Stimulated activated CD8-positive, alpha-beta memory T cell treated with anti-CD3 and anti-CD28 coated beads, Interleukin-4, amount 100 ng/mL, for 4 hours (primary cell): Measurements from ENCODE around the gene HEXIM2.

Experiments
- DNase-seq, 2 donors: peaks; one replicate each; pipeline ENCODE4 v3.0.0-alpha.2; 2020; ENCODE audit warnings: low read depth in 2 of 2, low spot score in 1 of 2

Gene HEXIM2

DNA sequence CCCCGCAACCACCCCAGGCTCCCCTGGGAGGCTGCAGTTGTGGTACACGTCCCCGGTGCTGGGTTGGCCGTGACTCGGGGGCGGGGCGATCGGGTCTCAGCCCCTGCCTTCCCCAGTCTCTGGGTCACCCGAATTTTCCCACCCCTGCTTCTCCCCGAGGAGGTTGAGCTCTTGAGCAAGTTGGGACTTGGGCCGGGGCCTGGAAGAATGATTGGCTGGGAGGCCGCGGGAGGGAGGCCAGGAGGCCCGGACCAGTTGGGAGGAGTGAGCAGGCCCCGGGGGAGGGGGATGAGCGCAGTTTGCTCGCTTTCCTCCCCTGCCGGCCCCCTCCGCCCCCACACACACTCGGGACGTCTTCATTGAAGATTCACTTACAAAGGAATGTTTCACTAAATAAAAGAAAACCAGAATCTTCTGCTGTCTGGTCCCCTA, 17.9 kb upstream of the HEXIM2 start:
- DNase-seq: no peak

DNA sequence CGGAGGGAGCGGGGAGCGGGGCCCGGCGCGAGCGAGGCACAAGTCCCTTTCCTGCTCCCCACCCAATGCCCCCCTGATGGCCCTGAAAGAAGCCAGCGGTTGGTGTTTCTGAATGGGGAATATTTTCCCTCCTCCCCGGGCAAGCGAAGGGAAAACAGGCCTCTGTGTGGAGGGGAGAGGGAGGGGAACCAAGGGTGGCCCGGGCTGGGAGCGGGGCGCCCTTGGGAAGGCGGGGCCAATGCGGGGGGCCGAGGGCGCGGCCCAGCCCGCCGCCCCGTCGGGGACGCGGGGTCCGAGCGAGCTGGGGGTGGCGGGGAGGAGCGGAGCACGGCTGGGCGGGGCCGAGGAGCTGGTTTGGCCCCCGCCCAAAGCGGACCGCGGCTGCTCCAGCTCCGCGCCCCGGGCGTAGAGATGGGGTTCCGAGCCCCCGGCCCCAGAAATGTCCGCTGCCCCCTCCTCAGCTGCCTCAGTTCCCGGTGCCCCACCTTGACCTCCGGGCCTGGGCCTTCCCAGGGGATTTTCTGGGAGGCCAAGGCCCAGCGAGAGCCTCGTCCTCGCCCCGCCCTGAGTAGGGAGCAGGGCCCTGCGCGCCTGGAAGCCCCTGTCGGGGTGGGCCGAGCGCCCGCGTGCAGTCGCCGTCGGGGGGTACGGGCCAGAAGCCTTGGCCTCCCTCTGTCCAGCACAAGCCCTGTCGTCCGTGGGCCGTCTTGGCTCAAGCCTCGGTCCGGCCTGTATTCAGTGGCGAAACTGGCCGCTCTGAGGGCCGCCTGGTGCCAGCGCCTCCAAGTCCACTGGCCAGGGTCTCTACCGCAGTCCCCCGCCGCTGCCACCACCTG, 17.3 kb upstream of the HEXIM2 start:
- DNase-seq: no peak

GRCh38 chr17:45145035-45145389, 16.7 kb upstream of the HEXIM2 start:
- no peak for DNase-seq

DNA sequence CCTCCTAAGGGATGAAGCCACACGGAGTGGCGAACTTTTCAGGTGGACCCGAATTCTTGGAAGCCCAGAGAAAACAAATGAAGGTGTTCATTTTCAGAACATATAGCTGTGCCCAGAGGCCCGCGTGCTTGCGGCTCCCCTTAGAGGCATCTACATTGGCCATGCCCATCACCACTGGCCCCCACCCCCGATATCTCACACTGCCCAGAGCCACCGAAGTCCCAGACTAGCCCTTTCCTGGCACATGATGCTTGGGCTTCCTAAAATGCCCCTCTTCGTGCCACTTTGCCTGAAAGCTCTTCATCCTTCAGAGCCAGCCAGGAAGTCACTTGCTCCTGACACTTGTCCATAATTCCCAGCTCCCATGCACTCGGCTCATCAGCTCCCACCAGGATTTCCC, 15.5 kb upstream of the HEXIM2 start:
- DNase-seq: no peak

- DNase-seq: no peak
Observed at GRCh38 chr17:45146592-45146889, 15.1 kb upstream of the HEXIM2 start.

DNA sequence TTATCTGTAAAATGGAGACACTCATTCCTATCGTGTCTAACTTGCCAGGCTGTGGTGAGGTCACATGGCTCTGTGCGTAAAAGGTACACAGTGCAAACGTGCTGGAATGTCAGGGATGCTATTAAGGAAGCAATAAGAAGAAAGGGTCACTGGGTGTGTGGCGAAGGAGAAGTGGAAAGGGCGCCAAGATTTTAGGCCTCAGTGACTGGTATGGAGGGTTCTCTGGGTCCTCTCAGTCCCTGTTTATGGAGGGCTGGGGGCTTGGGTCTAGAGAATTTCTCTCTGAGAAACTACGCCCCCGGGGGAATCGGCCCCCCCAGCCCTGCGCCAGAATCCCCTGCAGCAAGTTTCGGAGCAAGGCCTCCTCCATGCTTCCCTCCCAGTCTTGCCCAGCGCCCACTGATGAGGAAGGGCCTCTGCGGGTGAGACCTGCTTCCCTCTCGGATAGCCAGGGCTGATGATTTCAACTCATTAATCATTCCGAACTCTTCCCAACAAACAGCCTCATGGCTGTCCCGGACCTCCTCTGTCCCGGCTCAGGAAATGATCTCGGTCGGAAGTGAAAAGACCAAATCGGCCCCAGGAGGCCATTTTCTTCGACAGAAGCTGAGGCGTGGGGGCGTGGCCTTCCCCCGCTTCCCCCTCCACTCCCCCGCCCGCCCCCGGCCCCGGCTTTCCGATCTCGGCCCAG, 14.6 kb upstream of the HEXIM2 start:
- DNase-seq: no peak

- no peak for DNase-seq
Observed at GRCh38 chr17:45147581-45148182, 14.0 kb upstream of the HEXIM2 start.

DNA sequence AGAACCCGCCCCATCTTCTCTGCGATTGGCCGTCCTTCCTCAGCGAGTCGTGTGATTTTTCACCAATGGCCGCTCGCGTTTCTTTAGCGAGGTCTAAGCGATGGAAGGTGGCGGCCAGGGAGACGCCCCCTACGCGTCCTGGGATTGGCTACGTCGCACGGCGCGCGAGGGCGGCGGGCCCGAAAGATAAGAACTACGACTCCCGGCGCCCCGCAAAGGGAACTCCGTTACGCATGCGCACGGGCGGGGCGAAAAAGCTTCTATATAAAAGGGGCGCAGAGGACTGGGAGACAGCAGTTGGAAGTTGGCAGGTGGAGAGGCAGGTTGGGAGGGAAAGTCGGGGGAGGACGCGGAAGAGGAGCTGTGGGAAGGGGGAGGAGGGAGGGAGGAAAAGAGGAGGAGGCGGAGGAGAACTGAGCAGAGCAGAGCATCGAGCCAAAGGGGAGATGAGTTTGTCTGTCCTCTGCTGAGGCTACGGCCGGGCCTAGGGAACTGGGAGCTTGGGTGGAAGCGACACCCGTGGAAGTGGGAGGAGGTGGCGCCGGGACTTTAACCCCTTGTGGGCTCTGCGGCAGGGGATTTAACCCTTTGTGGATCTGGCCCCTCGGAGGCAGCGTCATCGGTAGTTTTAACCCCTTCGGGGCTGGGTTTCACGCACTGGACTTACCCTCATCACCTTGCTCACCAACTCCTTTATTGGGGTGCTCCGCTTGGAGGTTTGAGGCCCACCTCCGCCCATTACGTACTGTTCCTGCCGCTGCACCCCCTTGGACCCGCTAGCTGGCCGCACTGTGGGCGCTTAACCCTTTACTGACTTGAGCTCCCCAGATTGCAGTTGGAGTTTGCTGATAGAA, 13.3 kb upstream of the HEXIM2 start, which contains the start of gene HEXIM1:
HEXIM1 (plus strand) TSS at position 293 of the 854 bp plus-strand sequence. CDS start 716 bp downstream, outside the sequence.
- peak; percentile 98 for DNase-seq

DNA sequence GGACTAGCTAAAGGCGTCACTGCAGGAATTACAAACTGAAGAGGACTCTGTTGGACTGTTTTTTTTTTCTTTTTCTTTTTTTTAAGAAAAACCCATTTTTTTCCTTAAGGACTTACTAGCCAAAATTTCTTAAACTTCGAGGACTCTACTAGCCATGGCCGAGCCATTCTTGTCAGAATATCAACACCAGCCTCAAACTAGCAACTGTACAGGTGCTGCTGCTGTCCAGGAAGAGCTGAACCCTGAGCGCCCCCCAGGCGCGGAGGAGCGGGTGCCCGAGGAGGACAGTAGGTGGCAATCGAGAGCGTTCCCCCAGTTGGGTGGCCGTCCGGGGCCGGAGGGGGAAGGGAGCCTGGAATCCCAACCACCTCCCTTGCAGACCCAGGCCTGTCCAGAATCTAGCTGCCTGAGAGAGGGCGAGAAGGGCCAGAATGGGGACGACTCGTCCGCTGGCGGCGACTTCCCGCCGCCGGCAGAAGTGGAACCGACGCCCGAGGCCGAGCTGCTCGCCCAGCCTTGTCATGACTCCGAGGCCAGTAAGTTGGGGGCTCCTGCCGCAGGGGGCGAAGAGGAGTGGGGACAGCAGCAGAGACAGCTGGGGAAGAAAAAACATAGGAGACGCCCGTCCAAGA, 12.5 kb upstream of the HEXIM2 start:
- no peak for DNase-seq

DNA sequence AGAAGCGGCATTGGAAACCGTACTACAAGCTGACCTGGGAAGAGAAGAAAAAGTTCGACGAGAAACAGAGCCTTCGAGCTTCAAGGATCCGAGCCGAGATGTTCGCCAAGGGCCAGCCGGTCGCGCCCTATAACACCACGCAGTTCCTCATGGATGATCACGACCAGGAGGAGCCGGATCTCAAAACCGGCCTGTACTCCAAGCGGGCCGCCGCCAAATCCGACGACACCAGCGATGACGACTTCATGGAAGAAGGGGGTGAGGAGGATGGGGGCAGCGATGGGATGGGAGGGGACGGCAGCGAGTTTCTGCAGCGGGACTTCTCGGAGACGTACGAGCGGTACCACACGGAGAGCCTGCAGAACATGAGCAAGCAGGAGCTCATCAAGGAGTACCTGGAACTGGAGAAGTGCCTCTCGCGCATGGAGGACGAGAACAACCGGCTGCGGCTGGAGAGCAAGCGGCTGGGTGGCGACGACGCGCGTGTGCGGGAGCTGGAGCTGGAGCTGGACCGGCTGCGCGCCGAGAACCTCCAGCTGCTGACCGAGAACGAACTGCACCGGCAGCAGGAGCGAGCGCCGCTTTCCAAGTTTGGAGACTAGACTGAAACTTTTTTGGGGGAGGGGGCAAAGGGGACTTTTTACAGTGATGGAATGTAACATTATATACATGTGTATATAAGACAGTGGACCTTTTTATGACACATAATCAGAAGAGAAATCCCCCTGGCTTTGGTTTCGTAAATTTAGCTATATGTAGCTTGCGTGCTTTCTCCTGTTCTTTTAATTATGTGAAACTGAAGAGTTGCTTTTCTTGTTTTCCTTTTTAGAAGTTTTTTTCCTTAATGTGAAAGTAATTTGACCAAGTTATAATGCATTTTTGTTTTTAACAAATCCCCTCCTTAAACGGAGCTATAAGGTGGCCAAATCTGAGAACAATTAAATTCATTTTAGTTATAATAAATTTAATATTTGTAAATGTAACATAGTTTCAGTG, 11.7 kb upstream of the HEXIM2 start:
- no peak for DNase-seq

DNA sequence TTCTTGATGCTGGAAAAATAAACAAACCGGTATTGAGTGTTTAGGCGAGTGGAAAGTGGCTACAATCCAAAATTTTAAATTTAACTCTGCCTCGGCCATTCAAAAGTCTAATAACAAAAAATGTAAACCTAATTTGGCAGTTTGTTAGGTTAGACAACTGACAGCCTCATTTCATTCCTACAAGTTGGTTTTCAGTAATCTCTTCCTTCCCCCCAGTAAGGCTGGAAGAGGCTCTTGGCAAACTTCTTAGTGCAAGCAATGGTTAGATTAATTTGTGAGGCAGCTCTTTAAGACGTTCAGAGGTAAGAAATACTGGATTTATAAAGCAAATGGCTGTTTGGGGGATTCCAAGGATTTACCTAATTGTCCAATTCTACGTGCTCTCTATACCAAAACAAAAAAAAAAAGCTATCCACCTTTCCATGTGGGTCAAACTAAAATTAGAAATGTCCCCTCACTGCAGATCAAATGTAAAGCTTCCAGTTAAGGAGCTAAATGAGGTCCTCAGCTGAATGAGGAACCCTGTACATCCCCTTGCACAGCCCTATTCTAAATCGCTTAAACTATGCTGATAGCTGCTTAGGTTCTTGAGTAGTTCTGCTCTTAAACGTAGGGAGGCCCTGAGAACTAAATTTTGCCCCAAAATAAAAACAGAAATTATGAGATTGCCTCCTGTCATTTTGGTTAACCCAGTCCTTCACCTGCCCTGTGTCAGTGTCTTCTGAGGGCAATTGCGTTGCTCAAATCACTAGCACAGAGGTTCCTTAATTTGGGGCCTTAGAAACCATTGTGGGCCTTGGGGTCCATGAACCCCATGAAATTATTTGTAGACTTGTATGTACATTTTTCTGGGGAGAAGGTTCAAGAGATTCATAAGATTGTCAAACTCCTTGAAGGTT, 10.5 kb upstream of the HEXIM2 start:
- no peak for DNase-seq

DNA sequence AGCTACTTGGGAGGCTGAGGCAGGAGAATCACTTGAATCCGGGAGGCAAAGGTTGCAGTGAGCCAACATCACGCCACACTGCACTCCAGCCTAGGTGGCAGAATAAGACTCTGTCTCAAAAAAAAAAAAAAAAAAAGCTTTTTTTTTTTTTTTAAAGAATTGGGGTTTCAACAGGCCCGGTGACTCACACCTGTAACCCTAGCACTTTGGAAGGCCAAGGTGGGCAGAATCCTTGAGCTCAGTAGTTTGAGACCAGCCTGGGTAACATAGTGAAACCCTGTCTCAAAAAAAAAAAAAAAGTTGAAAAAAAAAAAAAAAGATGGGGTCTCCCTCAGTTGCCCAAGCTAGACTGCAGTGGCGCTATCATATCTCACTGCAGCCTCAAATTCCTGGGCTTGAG, 6.6 kb upstream of the HEXIM2 start:
- no peak for DNase-seq

DNA sequence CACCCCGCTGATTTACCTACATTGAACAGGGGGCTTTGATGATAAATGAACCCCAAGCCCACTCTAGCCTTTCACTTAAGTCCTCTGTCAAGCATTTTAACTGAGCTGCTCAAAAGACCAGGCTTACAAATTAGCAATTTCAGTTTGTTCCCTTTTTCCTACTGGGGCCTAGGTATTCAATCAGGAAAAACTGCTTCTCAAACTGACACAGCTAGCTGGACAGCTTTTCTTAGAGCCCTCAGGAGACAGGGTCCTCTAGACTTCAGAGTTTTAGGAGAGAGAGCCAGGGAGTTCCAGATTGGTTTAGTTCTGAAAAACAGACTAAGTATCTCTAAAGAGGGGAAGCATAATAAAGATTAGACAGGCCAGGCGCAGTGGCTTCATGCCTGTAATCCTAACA, 6.2 kb upstream of the HEXIM2 start:
- DNase-seq: no peak

- no peak for DNase-seq
Observed at GRCh38 chr17:45156242-45156641, 5.4 kb upstream of the HEXIM2 start.

- no peak for DNase-seq
Observed at GRCh38 chr17:45160447-45161287, 1.0 kb upstream of the HEXIM2 start.

- DNase-seq: no peak
Observed at GRCh38 chr17:45162025-45162687, 481 bp downstream of the HEXIM2 start.

DNA sequence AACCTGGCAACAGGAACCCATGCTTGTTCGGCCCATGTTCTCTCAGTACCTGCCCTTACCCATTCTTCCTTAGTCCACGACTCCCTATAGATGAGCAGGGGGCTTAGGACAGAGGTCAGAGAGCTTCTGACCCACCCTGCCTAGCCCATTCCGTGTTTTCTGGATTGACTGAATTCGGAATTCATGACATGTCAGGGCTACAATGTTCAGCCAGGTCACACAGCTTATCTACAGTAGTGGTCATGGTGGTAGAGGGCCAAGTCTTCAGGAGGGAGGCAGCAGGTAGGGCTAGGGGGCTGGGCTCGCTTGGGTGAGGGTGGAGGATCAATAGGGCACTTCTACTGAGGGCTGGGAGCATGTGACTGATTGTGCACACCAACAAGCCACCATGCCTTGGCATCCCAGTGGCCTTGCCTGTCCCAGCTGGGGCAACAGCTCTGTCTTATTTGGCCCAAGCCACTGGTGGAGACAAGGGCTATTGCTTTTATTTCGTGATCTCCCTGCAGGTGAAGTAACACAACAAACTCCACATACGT, 3.1 kb downstream of the HEXIM2 start:
- DNase-seq: no peak
